ENCODE results near the gene WIPI1. TPM values are rescaled to one million over a fixed set of nuclear protein-coding genes. Genes with fewer than 3 reads are reported as not detected.

The WIPI1 gene
- total RNA-seq, 4 donors from 2014 or later: 71.4 to 131 (median 77.2) TPM

DNA sequence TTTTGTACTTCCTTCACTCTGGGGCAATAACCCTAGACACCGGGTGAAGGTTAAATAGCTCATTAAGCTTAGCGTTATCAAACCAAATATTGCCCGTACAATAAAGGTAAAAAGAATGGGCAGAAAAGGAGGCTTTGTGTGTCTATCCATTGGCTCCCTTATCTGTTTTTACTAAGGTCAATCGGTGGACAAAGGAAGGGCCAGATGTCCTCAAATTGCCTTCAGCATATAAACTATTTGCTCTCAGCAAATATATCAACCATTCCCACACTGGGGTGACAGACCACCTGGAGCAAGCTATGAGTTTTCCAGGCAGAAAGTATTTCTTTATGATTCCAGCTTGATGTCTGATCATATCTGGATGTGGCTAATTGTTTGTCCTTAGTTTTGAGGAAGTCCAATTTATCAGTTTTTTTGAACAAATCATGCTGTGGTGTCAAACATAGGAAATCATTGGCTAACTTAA is 25.3 kb upstream of the WIPI1 start:
- WGBS, 2 donors: 34 to 38% methylated on average over 4 of the region's 4 CpGs
- Histone ChIP-seq H3K4me1 (peaks cover 0 to 9% (median 4%) of the 10 kb centered on the region in 4 donors), H3K9me3 (no peaks in the 10 kb centered on the region), H3K27ac (no peak overlapping the region), H3K27me3 (no peaks in the 10 kb centered on the region), H3K4me3 (no peak overlapping the region), H3K36me3 (no peaks in the 10 kb centered on the region)
- TF ChIP-seq, protein P1, sequence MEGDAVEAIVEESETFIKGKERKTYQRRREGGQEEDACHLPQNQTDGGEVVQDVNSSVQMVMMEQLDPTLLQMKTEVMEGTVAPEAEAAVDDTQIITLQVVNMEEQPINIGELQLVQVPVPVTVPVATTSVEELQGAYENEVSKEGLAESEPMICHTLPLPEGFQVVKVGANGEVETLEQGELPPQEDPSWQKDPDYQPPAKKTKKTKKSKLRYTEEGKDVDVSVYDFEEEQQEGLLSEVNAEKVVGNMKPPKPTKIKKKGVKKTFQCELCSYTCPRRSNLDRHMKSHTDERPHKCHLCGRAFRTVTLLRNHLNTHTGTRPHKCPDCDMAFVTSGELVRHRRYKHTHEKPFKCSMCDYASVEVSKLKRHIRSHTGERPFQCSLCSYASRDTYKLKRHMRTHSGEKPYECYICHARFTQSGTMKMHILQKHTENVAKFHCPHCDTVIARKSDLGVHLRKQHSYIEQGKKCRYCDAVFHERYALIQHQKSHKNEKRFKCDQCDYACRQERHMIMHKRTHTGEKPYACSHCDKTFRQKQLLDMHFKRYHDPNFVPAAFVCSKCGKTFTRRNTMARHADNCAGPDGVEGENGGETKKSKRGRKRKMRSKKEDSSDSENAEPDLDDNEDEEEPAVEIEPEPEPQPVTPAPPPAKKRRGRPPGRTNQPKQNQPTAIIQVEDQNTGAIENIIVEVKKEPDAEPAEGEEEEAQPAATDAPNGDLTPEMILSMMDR (IDR thresholded peaks at IDR 0.05): no peak
- TF ChIP-seq EP300 (IDR thresholded peaks at IDR 0.05) (no peak), POLR2A (IDR thresholded peaks at IDR 0.05) (no peak)
- DNase-seq (ENCODE audit: low spot score in 2 of 2): no peak

DNA sequence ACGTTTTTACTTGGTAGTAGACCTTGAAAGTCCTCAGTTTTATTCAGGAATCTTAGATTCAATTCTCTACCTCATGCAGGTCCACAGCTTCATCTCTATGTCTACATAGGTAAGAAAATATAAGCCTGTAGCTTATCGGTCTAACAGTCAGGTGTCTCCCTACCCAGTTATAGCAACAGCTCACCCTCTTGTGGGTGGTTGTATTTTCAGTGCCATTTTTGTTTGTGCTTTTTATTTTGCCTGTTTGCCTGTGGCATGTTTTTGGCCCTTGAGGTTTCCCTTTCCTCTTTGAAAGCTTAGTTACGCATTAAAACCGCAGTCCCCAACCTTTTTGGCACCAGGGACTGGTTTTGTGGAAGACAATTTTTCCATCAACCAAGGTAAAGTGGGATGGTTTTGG is 23.6 kb upstream of the WIPI1 start:
- 84 to 88% methylated on average over 4 of the region's 4 CpGs for WGBS, 2 donors
- TF ChIP-seq EP300 (IDR thresholded peaks at IDR 0.05): no peak
- TF ChIP-seq POLR2A (IDR thresholded peaks at IDR 0.05): no peak
- H3K27ac ChIP-seq: no peak overlapping the region
- H3K27me3 ChIP-seq: no peaks in the 10 kb centered on the region
- peaks cover 0 to 9% (median 4%) of the 10 kb centered on the region in 4 donors for H3K4me1 ChIP-seq
- no peak overlapping the region for H3K4me3 ChIP-seq
- no peak for DNase-seq (ENCODE audit: low spot score in 2 of 2)
- H3K36me3 ChIP-seq: no peaks in the 10 kb centered on the region
- H3K9me3 ChIP-seq: no peaks in the 10 kb centered on the region

DNA sequence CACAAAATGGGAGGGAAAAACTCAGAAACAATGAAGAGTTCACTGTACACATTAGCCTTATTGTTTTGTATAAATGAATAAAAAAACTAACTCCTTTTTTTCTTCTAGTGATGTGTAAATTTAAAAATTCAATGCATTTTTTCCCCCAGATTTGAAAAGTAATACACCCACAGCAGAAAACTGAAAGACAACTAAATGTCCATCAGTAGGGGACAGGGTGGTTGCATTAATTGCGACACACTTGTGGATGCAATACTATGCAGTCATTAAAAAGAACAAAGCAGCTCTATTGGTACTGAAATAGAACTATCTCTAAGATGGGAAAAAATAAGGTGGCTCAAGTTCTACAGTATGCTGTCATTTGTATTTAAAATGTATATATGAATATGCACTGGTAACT is 13.7 kb upstream of the WIPI1 start:
- Histone ChIP-seq H3K9me3 (no peaks in the 10 kb centered on the region), H3K27me3 (no peaks in the 10 kb centered on the region), H3K4me1 (peaks cover 0 to 2% (median 0%) of the 10 kb centered on the region in 4 donors), H3K4me3 (no peak overlapping the region), H3K36me3 (no peaks in the 10 kb centered on the region), H3K27ac (no peak overlapping the region)
- no peak for TF ChIP-seq EP300 (IDR thresholded peaks at IDR 0.05)
- no peak for TF ChIP-seq POLR2A (IDR thresholded peaks at IDR 0.05)
- whole genome bisulfite sequencing, 2 donors: 64 to 67% methylated on average over 1 of the region's 1 CpG
- no peak for DNase-seq (ENCODE audit: low spot score in 2 of 2)

DNA sequence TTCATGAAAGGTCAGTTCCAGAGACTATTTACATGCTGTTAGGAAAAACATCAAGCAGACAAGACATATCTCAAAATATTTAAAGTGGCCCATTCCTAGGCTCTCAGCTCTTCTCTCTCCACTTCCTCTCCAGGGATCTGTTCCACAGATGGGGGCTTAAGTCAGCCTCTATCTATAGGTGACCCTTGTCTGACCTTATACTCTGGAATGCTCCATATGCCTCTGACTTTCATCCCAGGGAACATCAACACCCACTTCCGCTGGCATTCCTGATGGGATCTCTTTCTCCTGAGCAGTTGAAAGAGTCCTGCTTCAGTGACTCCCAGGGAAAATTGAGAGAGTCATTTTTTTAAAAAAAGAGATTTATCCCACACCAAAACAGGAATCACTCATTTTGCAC is 11.5 kb upstream of the WIPI1 start:
- 83 to 86% methylated on average over 1 of the region's 1 CpG for whole genome bisulfite sequencing, 2 donors
- TF ChIP-seq EP300 (IDR thresholded peaks at IDR 0.05) (no peak), POLR2A (IDR thresholded peaks at IDR 0.05) (no peak)
- TF ChIP-seq, protein P1 (IDR thresholded peaks at IDR 0.05): no peak
- Histone ChIP-seq H3K36me3 (no peaks in the 10 kb centered on the region), H3K4me1 (peaks cover 0 to 5% (median 0%) of the 10 kb centered on the region in 4 donors), H3K9me3 (no peaks in the 10 kb centered on the region), H3K4me3 (no peak overlapping the region), H3K27me3 (no peaks in the 10 kb centered on the region), H3K27ac (no peak overlapping the region)
- DNase-seq (ENCODE audit: low spot score in 2 of 2): no peak

DNA sequence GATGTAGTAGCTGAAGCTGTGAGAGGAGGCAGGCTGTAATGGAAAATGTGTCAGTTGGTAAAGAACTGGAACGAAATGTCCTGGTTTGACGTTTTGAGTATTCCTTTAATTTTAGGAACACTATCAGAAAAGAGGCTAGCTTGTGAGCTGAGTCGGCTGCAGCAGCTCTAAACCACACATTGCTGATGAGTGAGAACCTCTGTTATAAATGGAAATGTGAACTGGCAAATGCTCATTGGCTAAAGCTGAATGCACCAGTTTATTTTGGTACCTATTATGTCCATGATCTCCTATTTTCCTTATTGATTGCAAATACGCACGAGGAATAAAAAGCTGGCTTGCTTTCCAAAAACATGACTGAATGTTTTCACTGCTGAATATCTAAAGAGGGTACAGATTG is 11.0 kb upstream of the WIPI1 start:
- 36 to 50% methylated on average over 5 of the region's 5 CpGs for WGBS, 2 donors

More for the DNA sequence above, 11.0 kb upstream of the WIPI1 start:
- Histone ChIP-seq H3K4me1 (peaks cover 0 to 6% (median 0%) of the 10 kb centered on the region in 4 donors), H3K27ac (no peak overlapping the region), H3K36me3 (no peaks in the 10 kb centered on the region), H3K9me3 (no peaks in the 10 kb centered on the region), H3K4me3 (no peak overlapping the region), H3K27me3 (no peaks in the 10 kb centered on the region)
- DNase-seq (ENCODE audit: low spot score in 2 of 2): no peak
- TF ChIP-seq POLR2A (IDR thresholded peaks at IDR 0.05): no peak
- no peak for TF ChIP-seq EP300 (IDR thresholded peaks at IDR 0.05)
- TF ChIP-seq, protein P1 (IDR thresholded peaks at IDR 0.05): no peak

All from tibial nerve (tissue), 4 donors.